Lower leg skin (tissue), 3 donors: ENCODE results near the gene PRRX2.

Experiments
- POLR2A ChIP-seq, 2 donors: fragments of 450-650 bp; IDR thresholded peaks; one replicate each; pipeline ENCODE4 v1.6.1; 2016 to 2017; ENCODE audit warnings: antibody characterized with exemption in 2 of 2, mild to moderate bottlenecking in 1 of 2, moderate library complexity in 1 of 2
- TF ChIP-seq, protein P1 (sequence below), 3 donors: fragments of 450-650 bp; IDR thresholded peaks; one replicate each; pipeline ENCODE4 v1.5.1; 2016; ENCODE audit warnings: antibody characterized with exemption in 3 of 3, mild to moderate bottlenecking in 3 of 3, moderate library complexity in 2 of 3

DNA sequence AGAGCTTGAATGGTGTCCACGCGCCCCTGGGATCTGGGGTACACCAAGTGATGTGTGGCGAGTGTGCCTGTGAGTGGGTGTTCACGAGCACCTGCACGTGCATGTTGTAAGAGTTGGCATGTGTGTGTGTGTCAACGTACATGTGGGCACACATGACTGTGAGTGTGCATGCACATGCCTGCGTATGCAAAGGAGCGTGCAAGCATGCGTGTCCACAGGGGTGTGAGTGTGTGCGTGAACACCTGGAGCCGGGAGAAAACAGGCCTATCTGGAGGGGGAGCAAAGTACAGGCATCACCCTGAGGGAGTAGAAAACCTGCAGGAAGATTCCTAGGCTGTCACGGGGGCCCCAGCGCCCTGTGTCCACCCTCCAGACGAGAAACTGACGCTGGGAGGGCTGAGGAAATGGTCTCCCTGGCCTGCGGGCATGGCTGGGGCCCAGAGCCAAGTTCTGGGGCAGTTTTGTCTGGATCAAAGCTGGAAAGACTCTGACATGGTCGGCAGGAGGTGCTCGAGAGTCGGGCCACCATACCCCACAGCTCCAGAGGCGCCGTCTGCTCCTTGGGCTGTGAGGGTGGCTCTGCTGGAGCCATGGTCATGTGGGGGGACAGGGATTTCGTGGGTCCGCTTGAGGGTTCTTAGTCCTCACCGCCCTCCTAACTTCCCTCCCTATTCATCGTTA lies 55.6 kb downstream of the PRRX2 start:
- TF ChIP-seq, protein P1, sequence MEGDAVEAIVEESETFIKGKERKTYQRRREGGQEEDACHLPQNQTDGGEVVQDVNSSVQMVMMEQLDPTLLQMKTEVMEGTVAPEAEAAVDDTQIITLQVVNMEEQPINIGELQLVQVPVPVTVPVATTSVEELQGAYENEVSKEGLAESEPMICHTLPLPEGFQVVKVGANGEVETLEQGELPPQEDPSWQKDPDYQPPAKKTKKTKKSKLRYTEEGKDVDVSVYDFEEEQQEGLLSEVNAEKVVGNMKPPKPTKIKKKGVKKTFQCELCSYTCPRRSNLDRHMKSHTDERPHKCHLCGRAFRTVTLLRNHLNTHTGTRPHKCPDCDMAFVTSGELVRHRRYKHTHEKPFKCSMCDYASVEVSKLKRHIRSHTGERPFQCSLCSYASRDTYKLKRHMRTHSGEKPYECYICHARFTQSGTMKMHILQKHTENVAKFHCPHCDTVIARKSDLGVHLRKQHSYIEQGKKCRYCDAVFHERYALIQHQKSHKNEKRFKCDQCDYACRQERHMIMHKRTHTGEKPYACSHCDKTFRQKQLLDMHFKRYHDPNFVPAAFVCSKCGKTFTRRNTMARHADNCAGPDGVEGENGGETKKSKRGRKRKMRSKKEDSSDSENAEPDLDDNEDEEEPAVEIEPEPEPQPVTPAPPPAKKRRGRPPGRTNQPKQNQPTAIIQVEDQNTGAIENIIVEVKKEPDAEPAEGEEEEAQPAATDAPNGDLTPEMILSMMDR (IDR thresholded peaks at IDR 0.05): no peak
- no peak for TF ChIP-seq POLR2A (IDR thresholded peaks at IDR 0.05)
